CD4-positive, alpha-beta T cell treated with Interferon alpha-2 for 1 hour (primary cell): Measurements from ENCODE around the gene NR6A1.

ENCODE experiments used
- DNase-seq, 2 donors: peaks; one replicate each; pipeline ENCODE4 v3.0.0-alpha.2; 2020 to 2022

NR6A1 gene

DNA sequence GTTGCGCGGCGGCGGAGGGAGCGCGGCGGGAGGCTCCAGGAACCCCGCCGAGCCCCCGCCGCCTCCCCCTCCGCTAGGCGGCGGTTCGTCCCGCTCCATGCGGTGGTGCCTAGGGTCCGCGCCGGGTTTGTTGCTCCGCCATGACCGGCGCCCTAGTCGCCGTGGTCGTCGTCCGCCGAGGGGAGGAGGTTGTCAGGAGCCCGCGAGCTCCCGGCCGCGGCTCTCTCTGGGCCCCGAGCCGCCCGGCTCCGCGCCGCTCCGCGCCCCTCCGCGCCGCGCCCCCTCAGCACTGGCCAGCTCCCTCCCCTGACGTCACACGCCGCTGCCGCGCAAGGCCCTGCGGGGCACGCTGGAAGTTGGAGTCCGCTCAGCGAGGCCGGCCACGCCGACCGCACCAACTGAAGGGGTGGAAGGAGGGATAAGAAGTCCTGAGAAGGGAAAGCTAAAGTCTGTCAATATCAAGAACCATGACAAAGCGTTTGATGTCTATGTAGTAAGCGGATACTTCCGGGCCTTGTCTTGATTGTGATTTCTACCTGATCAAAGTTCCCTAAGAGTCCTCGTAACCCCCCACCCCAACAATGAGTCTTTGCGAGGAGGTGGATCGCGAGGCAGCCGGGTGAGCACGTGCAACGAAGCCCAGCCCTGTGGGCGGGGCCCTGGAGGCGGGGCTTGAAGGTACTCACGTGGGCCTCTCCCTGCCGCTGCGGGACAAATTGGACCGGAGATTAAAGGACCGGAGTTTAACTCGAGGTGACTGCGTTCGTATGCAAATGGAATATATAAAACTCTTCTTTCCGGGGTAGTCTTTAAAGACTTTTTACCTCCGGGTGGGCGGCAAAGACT is at the start of gene NR6A1:
NR6A1 (minus strand) TSS at position 291 of the 846 bp plus-strand sequence.
- peak; percentile 94 to 95 for DNase-seq

GRCh38 chr9:124818431-124819281 is 47.5 kb upstream of the NR6A1 start:
- no peak for DNase-seq

GRCh38 chr9:124815601-124816000 is 44.5 kb upstream of the NR6A1 start:
- DNase-seq, result no peak

DNA sequence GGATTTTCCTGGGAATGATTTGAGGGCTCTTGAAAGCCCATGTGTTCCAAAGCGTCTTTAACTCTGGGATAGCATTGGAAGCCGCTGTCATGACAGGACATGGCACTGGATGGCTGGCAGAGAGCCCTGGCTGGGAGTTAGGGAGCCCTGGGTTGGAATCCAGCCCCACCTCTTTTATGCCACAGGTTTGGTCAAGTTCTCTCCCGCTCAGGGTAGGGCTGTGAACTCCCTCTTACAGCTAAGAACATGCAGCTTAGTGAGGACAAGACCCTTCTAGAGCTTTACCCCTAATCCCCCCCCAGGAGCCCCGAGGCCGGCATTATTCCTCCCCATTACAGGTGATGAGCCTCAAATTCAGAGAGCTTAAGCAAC is 43.0 kb upstream of the NR6A1 start:
- DNase-seq, result no peak

GRCh38 chr9:124813501-124814163 is 42.5 kb upstream of the NR6A1 start:
- no peak for DNase-seq

DNA sequence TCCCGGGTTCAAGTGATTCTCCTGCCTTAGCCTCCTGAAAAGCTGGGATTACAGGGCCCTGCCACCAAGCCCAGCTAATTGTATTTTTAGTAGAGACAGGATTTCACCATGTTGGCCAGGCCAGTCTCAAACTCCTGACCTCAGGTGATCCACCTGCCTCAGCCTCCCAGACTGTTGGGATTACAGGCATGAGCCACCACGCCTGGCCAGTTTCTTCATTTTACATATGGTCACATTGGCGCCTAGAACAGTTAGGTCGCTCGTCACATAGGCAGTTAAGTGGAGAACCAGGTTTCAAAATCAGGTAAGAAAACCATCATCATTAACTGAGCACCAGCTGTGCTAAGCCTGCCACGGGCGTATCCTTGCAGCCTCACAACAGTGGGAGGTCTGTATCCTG is 41.9 kb upstream of the NR6A1 start:
- DNase-seq, result no peak

DNA sequence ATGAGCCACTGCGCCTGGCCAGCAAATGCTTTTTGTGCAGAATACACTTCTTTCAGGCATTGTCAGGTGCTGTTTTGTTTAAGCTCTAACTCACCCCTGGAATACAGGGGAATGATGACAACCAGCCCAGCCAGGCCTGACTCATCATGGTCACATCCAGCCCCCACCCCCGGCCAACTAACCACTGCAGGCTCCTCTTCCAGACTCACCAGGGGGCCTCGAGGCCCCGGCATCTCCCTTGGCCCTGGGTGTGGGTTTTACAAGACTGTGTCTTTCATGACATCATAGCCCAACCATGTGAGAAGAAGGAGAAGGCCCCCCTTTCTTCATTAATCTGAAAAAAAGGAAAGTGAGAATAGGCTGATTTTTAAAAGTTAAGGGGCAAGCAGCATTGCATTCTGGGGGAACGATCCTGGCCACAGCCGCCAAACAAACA is 41.3 kb upstream of the NR6A1 start:
- no peak for DNase-seq

DNA sequence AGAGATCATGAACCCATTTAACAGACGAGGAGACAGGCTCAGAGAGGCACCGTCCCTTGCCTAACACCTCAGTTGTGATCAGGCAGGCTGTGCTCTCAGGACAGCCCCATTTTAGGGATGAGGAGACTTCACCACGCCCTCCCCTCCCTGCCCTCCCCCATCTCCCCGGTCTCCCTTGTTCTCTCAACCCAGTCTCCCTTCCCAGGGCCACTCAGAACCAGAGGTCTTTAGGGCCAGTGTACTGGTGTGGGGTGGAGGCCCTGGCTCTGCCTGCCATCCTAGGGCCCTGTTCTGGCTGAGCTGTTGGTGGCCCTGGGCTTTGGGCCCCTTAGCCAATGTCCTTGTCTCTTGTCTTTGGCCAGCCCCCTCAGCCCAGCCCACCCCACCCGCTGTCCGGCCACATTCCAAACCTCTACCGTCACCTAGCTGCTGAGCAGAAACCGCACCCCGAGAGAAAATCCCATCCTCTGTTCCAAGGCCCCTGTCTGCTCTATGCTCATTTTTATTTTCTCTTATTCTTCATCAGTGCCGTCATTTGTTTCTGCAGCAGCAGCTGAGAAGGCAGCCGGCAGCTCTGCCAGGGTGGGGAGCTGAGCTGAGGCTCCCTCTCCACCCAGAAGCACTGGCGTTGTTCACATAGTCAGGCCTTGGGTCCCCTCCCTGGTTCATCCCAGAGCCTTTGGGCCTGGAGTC is 39.7 kb upstream of the NR6A1 start:
- no peak for DNase-seq

DNA sequence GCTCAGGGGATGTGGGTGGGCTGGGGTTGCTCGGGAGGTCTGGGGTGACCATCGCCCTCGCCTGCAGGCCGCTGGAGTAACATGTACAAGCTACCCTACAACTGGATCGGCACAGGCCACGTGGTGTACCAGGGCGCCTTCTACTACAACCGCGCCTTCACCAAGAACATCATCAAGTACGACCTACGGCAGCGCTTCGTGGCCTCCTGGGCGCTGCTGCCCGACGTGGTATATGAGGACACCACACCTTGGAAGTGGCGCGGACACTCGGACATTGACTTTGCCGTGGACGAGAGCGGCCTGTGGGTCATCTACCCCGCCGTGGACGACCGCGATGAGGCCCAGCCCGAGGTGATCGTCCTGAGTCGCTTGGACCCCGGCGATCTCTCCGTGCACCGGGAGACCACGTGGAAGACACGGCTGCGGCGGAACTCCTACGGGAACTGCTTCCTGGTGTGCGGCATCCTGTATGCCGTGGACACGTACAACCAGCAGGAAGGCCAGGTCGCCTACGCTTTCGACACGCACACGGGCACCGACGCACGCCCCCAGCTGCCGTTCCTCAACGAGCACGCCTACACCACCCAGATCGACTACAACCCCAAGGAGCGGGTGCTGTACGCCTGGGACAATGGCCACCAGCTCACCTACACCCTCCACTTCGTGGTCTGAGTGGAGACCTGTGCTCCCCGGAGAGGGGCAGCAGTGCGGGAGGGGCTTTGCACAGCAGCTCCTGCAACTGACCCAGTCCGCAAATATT is 38.8 kb upstream of the NR6A1 start:
- no peak for DNase-seq

GRCh38 chr9:124809211-124809610 is 38.1 kb upstream of the NR6A1 start:
- no peak for DNase-seq

DNA sequence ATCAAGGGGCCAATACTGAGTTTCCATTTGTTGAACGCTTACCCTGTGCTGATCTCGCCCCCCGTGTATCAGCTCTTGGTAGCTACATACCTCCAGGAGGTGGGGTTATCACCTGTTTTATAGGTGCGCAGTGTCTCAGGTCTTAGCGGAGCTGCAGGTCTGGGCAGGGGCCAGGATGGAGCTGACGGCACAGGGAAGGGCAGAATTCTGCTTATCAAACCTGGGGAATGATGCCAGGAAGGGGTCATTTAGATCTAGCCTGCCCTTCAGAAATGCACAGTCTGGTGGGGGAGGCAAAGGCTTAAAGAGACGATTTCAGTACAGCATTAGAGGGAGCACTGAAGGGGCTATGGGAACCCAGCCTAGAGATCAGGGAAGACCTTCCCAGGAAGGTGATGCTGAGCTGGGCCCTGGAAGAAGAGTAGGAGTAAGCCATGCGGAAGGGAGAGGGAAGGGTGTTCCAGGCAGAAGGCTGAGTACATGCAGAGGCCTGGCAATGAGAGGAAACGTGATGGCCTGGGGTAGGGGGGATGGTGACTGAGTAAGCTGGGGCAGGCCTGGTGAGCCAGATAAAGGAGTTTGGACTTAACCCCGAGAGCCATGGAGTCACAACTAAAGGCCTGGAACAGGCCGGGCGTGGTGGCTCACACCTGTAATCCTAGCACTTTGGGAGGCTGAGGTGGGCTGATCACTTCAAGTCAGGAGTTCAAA is 37.3 kb upstream of the NR6A1 start:
- no peak for DNase-seq

GRCh38 chr9:124805186-124805585 is 34.1 kb upstream of the NR6A1 start:
- DNase-seq, result no peak

DNA sequence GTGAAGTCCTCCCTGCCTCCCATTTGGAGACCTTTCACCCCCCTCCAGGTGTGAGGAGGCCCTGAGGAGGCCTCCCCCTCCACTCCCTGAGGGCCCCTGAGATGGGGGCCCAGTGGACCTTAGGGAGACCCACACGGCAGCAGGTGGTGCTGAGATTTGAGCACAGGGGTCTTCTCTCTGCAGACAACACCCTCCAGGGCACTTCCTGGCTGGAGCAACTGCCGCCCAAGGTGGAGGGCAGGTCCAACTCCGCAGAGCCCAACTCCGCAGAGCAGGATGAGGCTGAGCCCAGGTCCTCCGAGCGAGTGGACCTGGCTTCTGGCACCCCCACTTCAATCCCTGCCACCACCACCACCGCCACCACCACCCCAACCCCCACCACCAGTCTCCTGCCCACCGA is 32.8 kb upstream of the NR6A1 start:
- no peak for DNase-seq

- no peak for DNase-seq
Measured at GRCh38 chr9:124802426-124802825, 31.3 kb upstream of the NR6A1 start.

GRCh38 chr9:124801356-124801755 is 30.2 kb upstream of the NR6A1 start:
- no peak for DNase-seq

GRCh38 chr9:124800306-124801259 is 29.5 kb upstream of the NR6A1 start:
- peak; percentile 4 to 60 for DNase-seq

DNA sequence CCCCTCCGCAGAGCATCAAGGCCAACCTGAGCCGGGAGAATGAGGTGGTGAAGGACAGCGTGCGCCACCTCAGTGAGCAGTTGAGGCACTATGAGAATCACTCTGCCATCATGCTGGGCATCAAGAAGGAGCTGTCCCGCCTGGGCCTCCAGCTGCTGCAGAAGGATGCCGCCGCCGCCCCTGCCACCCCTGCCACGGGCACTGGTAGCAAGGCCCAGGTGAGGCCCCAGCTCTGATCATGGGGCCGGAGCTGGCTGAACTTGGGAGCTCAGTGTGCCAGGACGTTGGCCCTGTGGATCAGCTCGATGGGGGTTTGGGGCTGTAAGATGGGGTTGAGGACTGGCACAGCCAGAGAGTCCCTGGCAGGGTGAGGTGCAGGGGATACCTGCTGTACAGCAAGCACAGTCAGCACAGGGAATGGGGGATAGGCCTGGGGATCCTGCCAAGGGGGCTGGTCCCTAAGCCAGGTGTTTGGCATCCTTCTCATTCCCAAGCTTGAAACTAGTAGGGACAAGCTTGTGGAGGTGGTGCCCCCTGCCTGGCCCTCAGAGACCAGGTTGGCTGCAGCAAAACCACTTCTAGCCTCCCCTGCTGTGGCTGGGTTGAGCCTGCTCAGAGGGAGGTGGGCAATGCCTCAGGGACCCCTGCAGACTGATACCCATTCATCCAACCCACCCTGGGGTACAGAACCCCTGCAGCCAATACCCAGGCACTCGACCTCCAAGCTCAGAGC is 28.3 kb upstream of the NR6A1 start:
- no peak for DNase-seq

- DNase-seq, result no peak
Measured at GRCh38 chr9:124797343-124798103, 26.4 kb upstream of the NR6A1 start.
